D721Med (cell line): ENCODE results near the gene TEX52.

Experiments used
- DNase-seq: peaks from one replicate; pipeline ENCODE4 v3.0.0; 2011; ENCODE audit warnings: low spot score; ENCODE audit not compliant: insufficient read length
- FAIRE-seq: peaks from 2 replicates; lab custom pipeline; 2011; peaks lifted over from hg19 to GRCh38; lab: Jason Lieb, UNC
- TF ChIP-seq, protein P1 (sequence below): IDR thresholded peaks from 2 replicates; pipeline ENCODE4 v1.5.1; 2012; ENCODE audit warnings: mild to moderate bottlenecking, control low read depth; ENCODE audit not compliant: insufficient read depth; ENCODE audit errors: missing control alignments

The TEX52 gene

DNA sequence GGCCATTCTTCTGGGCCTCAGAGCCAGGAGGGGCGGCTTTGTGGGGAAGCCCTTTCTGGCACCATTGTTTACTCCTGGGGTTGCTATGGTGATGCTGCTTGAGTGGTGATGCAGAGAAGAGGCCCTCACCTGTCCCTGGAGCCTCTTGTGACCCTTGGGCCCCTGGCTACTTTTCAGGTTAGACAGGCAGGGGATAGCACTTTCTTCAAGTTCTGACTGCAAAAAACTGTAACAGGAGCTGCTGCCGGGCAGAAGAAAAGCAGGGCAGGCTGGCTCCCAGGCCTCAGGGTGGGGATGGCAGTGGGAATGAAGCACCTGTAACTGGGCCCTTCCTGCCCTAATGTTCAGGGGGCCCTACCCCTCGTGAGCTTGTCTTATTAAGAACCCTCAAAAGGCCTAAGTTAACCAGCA lies at the start of gene TEX52:
TSS of gene TEX52 (minus strand) at position 19 of the 411 bp plus-strand sequence. CDS start at position 6, 13 bp downstream.
- TF ChIP-seq, protein P1, sequence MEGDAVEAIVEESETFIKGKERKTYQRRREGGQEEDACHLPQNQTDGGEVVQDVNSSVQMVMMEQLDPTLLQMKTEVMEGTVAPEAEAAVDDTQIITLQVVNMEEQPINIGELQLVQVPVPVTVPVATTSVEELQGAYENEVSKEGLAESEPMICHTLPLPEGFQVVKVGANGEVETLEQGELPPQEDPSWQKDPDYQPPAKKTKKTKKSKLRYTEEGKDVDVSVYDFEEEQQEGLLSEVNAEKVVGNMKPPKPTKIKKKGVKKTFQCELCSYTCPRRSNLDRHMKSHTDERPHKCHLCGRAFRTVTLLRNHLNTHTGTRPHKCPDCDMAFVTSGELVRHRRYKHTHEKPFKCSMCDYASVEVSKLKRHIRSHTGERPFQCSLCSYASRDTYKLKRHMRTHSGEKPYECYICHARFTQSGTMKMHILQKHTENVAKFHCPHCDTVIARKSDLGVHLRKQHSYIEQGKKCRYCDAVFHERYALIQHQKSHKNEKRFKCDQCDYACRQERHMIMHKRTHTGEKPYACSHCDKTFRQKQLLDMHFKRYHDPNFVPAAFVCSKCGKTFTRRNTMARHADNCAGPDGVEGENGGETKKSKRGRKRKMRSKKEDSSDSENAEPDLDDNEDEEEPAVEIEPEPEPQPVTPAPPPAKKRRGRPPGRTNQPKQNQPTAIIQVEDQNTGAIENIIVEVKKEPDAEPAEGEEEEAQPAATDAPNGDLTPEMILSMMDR: no peak
- DNase-seq: no peak
- no peak for FAIRE-seq

DNA sequence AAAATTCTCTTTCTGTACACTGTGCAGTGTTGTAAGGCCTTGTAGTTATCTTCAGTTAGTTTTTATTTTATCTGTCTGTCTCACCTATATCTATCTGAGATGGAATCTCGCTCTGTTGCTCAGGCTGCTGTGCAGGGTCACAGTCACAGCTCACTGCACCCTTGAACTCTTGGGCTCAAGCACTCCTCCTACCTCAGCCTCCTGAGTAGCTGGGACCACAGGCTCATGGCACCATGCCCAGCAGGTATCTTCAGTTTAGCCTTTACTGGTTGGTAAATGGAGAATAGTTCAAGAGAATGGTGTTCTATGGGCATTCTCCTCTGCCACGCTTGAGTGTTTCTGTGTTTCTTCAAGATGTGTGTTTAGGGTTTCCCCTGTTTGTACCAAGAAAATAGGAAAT lies 47.4 kb upstream of the TEX52 start:
- FAIRE-seq (no peak), DNase-seq (no peak)
- TF ChIP-seq, protein P1: no peak

DNA sequence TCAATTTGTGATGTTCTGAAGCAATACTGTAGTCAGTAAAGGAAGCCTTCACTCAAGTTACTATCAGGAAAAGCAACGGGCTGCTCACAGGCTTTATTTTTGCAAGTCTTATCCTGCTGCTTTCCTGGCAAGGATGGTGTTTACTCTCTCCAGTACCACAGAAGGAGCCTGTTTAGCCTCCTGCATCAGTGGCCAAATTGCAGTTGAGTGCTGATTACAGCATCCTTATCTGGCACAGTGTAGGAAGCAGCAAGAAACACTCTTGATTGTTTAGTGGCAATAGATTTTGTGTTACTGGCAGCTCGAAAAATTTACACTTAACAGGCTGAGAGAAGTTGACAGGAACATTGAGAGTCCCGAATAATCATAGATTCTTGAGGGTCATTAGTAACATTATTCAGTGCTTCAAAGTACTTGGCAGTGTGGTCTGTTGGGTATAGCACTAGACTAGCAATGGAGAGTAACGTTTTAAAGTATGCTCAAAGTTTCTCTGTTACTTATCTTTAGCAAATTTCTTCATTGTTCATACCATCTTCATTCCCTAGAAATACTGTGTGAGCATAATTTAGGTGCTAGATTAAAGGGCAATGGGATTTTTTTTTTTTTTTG lies 45.5 kb upstream of the TEX52 start:
- TF ChIP-seq, protein P1: no peak
- FAIRE-seq (no peak), DNase-seq (no peak)

DNA sequence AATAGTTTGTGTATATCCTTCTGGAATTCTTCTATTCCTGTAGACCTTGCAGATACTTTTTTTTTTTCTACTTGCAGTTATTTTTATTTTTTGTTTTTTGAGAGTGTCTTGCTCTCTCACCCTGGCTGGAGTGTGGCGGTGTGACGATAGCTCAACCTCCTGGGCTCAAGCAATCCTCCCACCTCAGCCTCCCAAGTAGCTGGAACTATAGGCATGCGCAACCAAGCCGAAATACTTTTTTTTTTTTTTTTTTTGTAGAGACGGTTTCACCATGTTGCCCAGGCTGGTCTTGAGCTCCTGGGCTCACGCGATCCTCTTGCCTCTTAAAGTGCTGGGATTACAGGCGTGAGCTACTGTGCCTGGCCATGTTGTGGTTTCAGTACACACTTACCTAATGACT lies 43.8 kb upstream of the TEX52 start:
- no peak for FAIRE-seq
- no peak for DNase-seq
- TF ChIP-seq, protein P1: no peak

DNA sequence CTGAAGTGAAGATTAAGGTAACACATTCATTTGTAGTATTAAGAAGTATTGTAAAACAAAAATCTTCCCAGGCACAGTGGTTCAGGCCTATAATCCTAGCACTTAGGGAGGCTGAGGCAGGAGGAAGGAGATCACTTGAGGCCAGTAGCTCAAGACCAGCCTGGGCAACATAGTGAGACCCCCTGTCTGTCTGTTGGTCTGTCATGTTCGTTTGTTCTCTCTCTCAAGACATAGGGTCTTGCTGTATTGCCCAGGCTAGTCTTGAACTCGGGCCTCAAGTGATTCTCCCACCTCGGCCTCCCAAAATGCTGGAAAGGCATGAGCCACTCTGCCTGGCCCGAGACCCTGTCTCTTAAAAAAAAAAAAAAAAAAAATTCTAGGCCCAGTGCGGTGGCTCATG lies 40.6 kb upstream of the TEX52 start:
- no peak for DNase-seq
- TF ChIP-seq, protein P1: no peak
- FAIRE-seq: no peak

DNA sequence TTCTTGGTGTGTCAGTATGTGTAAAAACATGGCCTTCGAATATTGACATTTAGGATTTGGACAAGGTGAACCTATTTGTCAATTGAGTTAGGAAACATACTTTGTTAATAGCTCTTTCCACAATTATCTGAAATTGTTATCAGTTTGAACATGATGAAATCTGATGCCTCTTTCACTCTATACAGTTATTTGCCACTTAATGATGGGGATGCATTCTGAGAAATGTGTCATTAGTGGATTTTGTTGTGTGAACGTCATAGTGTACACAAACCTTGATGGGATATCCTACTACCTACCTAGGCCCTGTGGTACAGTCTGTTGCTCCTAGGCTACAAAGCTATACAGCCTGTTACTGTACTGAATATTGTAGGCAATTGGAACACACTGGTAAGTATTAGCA lies 38.7 kb upstream of the TEX52 start:
- FAIRE-seq (no peak), DNase-seq (no peak)
- TF ChIP-seq, protein P1: no peak

DNA sequence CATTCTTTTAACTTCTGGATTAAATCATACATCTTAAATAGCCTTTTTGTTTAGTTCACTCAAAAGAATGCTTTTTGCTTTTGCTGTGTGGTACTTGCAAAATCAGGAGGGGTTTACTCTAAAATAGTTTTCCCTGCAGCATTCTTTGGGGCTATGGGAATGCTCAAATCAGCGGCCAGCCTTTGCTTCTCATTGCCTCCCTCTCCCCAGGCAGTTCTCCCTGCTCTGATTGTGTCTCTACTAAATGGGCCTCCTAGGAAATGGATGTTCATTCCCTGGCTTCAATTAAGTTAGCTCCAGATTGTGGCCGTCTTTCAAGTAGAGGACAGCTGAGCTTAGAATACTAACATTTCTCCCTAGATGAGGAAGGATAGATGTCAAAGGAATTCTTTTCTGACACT lies 38.2 kb upstream of the TEX52 start:
- DNase-seq: no peak
- FAIRE-seq: no peak
- TF ChIP-seq, protein P1: no peak
